Activated CD4-positive, alpha-beta memory T cell treated with anti-CD3 and anti-CD28 coated beads, Interleukin-2, amount 10 ng/mL, durations not matched to agents 7 days and 5 days (primary cell): ENCODE results near the gene NFIA. TPM values are rescaled to one million over a fixed set of nuclear protein-coding genes. Genes with fewer than 3 reads are reported as not detected.

Source experiments
- CTCF ChIA-PET: fragments of 350-600 bp; sonication (Branson Sonifier 250); formaldehyde crosslinking; loops from one replicate; lab custom pipeline; 2021; ENCODE audit warnings: antibody characterized with exemption, inconsistent platforms; lab: Charles Lee
- POLR2A ChIA-PET: fragments of 350-600 bp; sonication (Branson Sonifier 250); formaldehyde crosslinking; loops from one replicate; lab custom pipeline; 2021; ENCODE audit warnings: antibody characterized with exemption; lab: Charles Lee
- DNase-seq: peaks from one replicate; pipeline ENCODE4 v3.0.0-alpha.2; 2020
- H3K27ac Mint-ChIP-seq: one replicate; pipeline ENCODE4 v1.8.0; 2021; ENCODE audit warnings: mild to moderate bottlenecking, mixed read lengths
- H3K27me3 Mint-ChIP-seq: one replicate; pipeline ENCODE4 v1.8.0; 2021; ENCODE audit warnings: mixed read lengths
- H3K36me3 Mint-ChIP-seq: one replicate; pipeline ENCODE4 v1.8.0; 2021; ENCODE audit warnings: low read depth, mixed read lengths
- H3K4me1 Mint-ChIP-seq: one replicate; pipeline ENCODE4 v1.8.0; 2021; ENCODE audit warnings: mixed read lengths
- H3K4me3 Mint-ChIP-seq: one replicate; pipeline ENCODE4 v1.8.0; 2021; ENCODE audit warnings: mild to moderate bottlenecking, mixed read lengths
- H3K9me3 Mint-ChIP-seq: one replicate; pipeline ENCODE4 v1.8.0; 2021; ENCODE audit warnings: mixed read lengths
- total RNA-seq, 2 experiments: library from RNA; stranded (reverse); gene quantifications; one replicate each; pipeline ENCODE4 v1.2.3, GENCODE V29; 2021

The NFIA gene
- 1 to 10 TPM; 2.4 to 3.0 TPM for total RNA-seq

DNA sequence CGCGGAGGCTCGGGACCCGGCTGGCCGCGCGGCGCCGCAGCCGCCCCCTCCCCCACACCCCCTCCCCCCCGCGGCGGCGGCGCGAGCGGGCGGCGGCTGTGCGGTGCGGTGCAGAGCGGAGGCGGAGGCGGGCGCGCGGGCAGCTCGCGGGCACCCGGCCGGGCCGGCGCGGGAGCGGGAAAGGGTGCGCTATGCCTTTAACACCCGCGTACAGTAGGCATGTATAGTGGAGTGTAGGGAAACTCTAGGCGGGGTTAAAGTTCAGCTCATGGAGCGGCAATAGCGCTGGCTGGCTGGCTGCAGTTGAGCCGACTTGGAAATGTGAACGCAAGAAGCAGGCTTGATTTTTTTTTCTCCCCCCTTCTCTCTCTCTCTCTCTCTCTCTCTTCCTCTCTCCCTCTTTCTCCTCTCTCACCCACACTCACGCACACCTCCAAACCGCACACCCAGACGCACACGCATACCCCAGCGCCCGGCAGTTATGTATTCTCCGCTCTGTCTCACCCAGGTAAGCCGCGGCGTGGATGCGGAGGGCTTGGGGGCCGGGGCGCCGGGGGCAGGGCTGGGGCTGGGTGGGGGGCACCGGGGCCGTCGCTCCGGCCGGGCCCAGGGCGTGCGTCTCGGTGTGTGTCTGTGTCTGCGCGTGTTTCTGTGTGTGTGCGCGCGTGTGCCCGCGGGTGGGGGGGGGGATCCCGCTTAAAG lies at the start of gene NFIA:
Gene NFIA, plus strand, starts transcription at position 251 of the 702 bp plus-strand sequence.
- Mint-ChIP-seq H3K4me3 (peak within 1 kb of the TSS; percentile 85), H3K36me3 (peaks cover 4% of the 10 kb centered on the region), H3K27ac (peak within 1 kb of the TSS; percentile 65), H3K4me1 (peaks cover 45% of the 10 kb centered on the region), H3K27me3 (peaks cover 53% of the 10 kb centered on the region), H3K9me3 (no peaks in the 10 kb centered on the region)
- ChIA-PET POLR2A (interaction anchor here (1.4 to 1.6 kb wide), 2 partner anchors 11 to 1354 kb away, joined by 3 read pairs; no protein-coding TSS in a partner anchor), CTCF (interaction anchor here (1.5 to 3.1 kb wide), 2 partner anchors 33 to 371 kb away, joined by 3 to 19 read pairs; no protein-coding TSS in a partner anchor)
- peak; percentile 33 for DNase-seq

DNA sequence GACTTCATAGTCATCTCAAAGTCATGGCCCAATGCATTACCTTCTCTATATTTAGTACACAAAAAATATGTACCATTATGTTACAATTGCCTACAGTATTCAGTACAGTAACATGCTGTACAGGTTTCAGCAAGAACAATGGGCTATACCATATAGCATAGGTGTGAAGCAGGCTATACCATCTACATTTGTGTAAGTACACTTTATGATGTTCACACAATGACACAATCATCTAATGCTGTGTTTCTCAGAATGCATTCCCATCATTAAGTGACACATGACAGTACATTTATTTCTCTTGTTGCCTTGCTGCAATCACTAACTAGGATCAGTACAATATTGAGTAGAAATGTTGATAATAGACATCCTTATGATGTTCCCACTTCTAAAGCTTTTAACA lies 46.5 kb upstream of the NFIA start:
- no peaks in the 10 kb centered on the region for H3K4me1 Mint-ChIP-seq
- POLR2A ChIA-PET, result no interaction called here
- H3K36me3 Mint-ChIP-seq, result no peaks in the 10 kb centered on the region
- H3K4me3 Mint-ChIP-seq, result no peak overlapping the region
- no peak overlapping the region for H3K27ac Mint-ChIP-seq
- H3K27me3 Mint-ChIP-seq, result peaks cover 9% of the 10 kb centered on the region
- no peak for DNase-seq
- H3K9me3 Mint-ChIP-seq, result no peaks in the 10 kb centered on the region
- CTCF ChIA-PET, result interaction anchor here (2.9 kb wide), 1 partner anchor 15 kb away, joined by 13 read pairs; no protein-coding TSS in a partner anchor

DNA sequence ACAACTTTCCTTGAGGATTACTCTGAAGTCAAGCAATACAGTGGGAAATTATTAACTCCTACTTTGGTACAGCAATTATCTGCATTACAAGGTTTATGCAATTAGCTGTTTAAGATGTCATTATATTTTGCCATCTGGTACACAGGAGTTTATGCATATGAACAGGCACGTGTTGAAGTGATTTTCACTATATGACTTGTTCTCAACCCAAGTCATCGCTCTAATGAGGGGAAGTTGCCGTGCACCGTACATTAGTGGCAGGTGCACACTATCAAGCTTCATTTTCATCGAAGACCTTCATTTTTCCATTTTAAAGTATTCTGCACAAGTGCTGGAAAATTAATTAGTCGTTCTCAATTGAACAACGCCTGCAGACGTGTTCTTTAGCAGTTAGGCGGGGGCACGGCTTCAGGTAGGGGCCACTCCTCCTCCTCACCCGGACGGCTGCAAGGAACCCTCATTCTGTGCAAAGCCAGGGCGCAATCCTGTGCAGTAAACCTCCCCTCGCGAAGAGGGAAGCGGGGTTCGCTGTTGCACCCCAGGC lies 39.8 kb upstream of the NFIA start:
- ChIA-PET POLR2A (no interaction called here), CTCF (interaction anchor here (0.7 to 2.6 kb wide), 26 partner anchors 8 to 1063 kb away, joined by 3 to 21 read pairs (median 3); no protein-coding TSS in a partner anchor)
- Mint-ChIP-seq H3K4me1 (peaks cover 3% of the 10 kb centered on the region), H3K36me3 (no peaks in the 10 kb centered on the region), H3K4me3 (peak overlapping the region; percentile 70), H3K27me3 (peaks cover 42% of the 10 kb centered on the region), H3K27ac (no peak overlapping the region), H3K9me3 (no peaks in the 10 kb centered on the region)
- no peak for DNase-seq

DNA sequence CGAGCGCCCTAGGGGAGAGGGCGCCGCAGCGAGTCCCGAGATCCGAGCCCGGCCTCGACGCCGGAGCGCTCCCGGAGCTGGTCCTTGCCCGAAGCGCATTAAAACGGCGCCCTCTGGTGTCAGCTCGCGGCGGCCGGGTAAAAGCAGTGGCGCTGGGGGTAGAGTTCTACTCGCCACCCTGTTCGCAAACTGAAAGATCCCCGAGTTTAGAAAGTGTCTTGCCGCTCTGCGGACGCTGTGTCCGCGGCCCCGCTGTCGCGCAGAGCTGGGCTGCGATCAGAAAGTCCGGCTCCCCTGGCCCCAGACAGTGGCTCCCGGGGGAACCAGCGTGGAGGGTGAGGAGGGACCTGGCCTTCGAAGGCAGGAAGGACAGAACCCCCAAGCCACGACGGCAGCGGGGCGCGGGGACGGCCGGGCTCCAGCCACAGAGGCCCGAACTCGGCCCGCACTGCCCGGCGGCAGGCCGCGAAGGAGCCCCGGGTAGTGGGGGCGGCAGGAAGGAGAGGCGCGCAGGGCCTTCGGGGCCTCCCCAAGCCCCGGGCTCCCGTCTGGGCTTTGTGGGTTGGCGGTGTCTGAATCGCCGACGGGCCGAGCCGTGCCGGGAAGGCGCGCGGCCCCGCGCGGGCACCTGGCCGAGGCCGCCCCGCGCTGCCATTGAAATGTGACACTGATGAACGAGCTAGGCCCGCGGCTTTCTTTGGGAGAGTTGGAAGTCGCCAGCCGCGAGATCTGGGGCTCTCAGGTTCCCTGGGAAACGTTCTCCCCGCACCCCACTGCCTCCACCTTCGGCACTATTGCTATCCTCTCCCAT lies 39.1 kb upstream of the NFIA start:
- CTCF ChIA-PET, result interaction anchor here (0.7 to 2.6 kb wide), 27 partner anchors 9 to 1064 kb away, joined by 3 to 21 read pairs (median 3); no protein-coding TSS in a partner anchor
- H3K4me1 Mint-ChIP-seq, result peaks cover 3% of the 10 kb centered on the region
- no peaks in the 10 kb centered on the region for H3K9me3 Mint-ChIP-seq

DNA sequence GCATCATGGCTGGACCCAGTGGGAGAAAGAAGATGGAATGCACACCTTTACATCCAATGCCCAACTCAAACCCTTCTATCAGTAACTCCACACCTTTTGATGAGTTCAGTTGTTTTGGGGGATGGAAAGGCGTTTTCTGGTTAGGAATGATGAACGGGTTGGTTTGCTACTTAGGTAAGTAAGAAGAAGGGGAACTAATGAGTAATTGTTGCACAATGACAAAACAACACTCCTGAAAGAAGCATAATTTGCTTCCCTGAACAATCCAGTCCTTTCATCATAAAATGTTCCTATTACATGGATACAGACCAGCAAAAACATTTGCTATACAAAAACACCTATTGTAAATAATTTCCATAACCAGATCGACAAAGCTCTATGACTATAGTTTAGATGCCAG lies 35.9 kb upstream of the NFIA start:
- no peaks in the 10 kb centered on the region for H3K9me3 Mint-ChIP-seq
- H3K4me3 Mint-ChIP-seq, result no peak overlapping the region
- peaks cover 9% of the 10 kb centered on the region for H3K4me1 Mint-ChIP-seq
- H3K27ac Mint-ChIP-seq, result no peak overlapping the region
- no peaks in the 10 kb centered on the region for H3K36me3 Mint-ChIP-seq
- POLR2A ChIA-PET, result no interaction called here
- CTCF ChIA-PET, result interaction anchor here (1.8 kb wide), 1 partner anchor 13 kb away, joined by 6 read pairs; no protein-coding TSS in a partner anchor
- H3K27me3 Mint-ChIP-seq, result peaks cover 38% of the 10 kb centered on the region
- no peak for DNase-seq

More for the DNA sequence above, 39.1 kb upstream of the NFIA start:
- DNase-seq, result peak; percentile 85
- peak overlapping the region; percentile 70 for H3K4me3 Mint-ChIP-seq
- no peak overlapping the region for H3K27ac Mint-ChIP-seq
- peaks cover 40% of the 10 kb centered on the region for H3K27me3 Mint-ChIP-seq
- POLR2A ChIA-PET, result interaction anchor here (0.6 to 1.2 kb wide), 2 partner anchors 68 to 69 kb away, joined by 3 read pairs; no protein-coding TSS in a partner anchor
- no peaks in the 10 kb centered on the region for H3K36me3 Mint-ChIP-seq

DNA sequence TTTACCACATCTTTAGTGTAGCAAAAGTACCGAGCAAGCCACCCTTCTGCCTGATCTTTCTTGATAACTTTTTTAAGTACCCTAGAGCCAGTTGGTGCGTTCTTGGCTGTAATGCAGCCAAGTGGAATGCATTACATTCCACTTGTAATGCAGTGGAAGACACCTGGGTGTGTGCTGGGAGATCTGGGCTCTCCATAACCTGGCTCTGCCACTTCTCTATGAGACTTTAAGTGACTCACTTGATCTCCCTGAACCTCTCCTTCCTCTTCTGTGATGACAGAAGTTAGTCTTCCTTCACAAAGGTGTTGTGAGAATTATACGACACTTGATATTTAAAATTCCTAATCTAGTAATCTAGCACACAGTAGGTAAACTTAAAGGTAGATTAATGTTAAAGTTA lies 35.3 kb upstream of the NFIA start:
- POLR2A ChIA-PET, result no interaction called here
- H3K4me3 Mint-ChIP-seq, result no peak overlapping the region
- H3K36me3 Mint-ChIP-seq, result no peaks in the 10 kb centered on the region
- peaks cover 14% of the 10 kb centered on the region for H3K4me1 Mint-ChIP-seq
- DNase-seq, result no peak
- no peaks in the 10 kb centered on the region for H3K9me3 Mint-ChIP-seq
- CTCF ChIA-PET, result no interaction called here
- H3K27ac Mint-ChIP-seq, result no peak overlapping the region
- peaks cover 42% of the 10 kb centered on the region for H3K27me3 Mint-ChIP-seq

DNA sequence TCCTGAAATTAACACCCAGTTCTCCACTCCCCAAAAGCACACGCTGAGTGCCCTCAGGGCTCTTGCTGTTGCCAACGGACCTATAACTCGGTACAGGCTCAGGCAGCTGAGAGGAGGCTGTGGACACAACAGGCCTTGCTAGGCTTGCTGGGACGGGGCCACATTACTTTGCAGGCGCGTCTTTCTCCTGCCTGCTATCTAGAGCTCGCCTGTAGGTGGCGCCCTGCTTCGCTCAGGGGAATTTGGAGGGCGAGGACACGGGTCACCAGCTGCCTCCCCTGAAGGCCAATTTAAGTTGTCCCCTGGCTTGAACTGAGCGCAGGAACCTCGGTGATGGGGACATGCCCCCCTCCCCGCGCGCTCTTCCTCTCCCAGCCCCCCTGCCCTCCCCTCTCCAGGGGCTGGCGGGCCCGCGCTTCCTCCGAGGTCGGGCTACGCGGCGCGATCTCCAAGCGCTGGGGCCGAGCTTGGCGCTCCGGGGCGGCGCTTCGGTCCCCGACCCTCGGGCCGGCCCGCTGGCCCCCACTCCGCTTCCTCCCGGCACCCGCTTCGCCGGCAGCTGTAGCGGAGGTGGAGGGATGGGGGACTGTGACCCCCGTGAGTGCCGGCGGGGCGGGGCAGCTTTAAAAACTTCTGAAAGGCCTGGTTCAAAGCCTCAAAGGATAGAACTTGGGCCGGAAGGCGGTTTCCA lies 32.4 kb upstream of the NFIA start:
- H3K9me3 Mint-ChIP-seq, result no peaks in the 10 kb centered on the region
- POLR2A ChIA-PET, result interaction anchor here (0.5 to 5.5 kb wide), 5 partner anchors 28 to 403 kb away, joined by 3 to 55 read pairs (median 4); no protein-coding TSS in a partner anchor
- peak; percentile 88 for DNase-seq
- peak overlapping the region; percentile 73 for H3K4me3 Mint-ChIP-seq
- CTCF ChIA-PET, result interaction anchor here (0.5 to 4.1 kb wide), 53 partner anchors 9 to 804 kb away, joined by 3 to 73 read pairs (median 4); partner anchors contain the start of gene NFIA
- H3K36me3 Mint-ChIP-seq, result no peaks in the 10 kb centered on the region
- H3K27me3 Mint-ChIP-seq, result peaks cover 48% of the 10 kb centered on the region
- H3K4me1 Mint-ChIP-seq, result peaks cover 36% of the 10 kb centered on the region
- H3K27ac Mint-ChIP-seq, result no peak overlapping the region

DNA sequence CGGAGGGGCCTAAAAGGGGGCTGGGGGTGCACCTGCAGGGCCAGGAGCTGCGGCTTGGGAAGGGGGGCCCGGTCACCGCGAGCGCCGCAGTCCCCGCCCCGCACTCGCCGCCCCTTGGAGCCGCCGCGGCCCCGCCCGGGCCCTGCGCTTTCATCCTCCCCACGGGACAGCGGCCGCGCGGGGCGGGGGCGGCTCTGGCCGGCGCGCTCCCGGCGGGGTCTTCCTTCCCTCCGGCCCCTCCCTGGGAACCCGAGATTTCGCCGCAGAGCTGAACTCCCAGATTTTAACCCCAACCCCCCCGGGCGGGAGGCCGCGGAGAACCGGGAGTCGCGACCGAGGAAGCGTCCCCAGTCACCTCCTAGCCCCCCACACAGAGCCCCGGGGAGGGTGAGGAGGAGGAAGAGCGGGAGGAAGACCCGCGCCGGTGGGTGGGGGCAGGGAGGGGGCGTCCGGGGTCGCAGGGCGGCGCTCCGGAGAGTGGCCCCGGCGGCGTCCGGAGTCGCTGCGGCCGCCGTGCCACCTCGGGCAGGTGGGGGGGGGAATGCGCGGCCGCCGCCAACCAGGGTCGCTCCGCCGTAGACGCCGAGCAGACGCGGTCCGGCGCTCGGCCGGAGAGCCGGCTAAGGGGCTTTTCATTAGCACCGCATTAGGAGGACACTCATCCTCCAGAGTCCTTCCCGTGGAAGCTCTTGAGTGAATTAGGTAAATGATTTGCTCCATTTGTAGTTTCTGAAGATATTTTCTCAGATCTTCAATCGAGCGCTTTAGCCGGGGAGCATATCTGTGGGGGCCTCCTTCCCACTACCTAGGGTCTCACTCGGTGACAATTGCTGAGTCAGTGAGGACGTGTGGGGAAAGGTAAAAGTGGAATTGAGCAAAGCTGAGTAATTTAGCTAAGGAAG lies 31.6 kb upstream of the NFIA start:
- peak overlapping the region; percentile 73 for H3K4me3 Mint-ChIP-seq
- ChIA-PET POLR2A (interaction anchor here (0.7 to 5.5 kb wide), 3 partner anchors 10 to 107 kb away, joined by 3 to 55 read pairs (median 4); no protein-coding TSS in a partner anchor), CTCF (interaction anchor here (0.5 to 4.1 kb wide), 49 partner anchors 9 to 803 kb away, joined by 3 to 73 read pairs (median 4); partner anchors contain the start of gene NFIA)
- H3K36me3 Mint-ChIP-seq, result no peaks in the 10 kb centered on the region
- no peaks in the 10 kb centered on the region for H3K9me3 Mint-ChIP-seq
- DNase-seq, result no peak
- H3K4me1 Mint-ChIP-seq, result peaks cover 36% of the 10 kb centered on the region
- H3K27me3 Mint-ChIP-seq, result peaks cover 54% of the 10 kb centered on the region
- no peak overlapping the region for H3K27ac Mint-ChIP-seq

DNA sequence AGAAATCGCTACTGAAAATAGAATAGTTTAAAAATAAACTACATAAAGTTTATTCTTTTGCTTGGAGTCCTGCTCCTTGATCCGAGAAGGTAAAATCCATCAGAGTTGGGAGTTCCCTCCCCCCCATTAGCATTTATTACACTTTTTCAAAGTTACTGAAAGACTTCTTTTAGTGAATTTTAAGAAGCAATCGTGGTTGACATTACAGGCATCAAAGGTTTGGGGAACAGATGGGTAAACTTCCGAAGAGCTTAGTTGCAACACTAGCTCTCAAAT lies 31.0 kb upstream of the NFIA start:
- Mint-ChIP-seq H3K4me3 (peak overlapping the region; percentile 55), H3K27me3 (peaks cover 57% of the 10 kb centered on the region), H3K4me1 (peaks cover 38% of the 10 kb centered on the region), H3K9me3 (no peaks in the 10 kb centered on the region), H3K27ac (no peak overlapping the region), H3K36me3 (no peaks in the 10 kb centered on the region)
- no peak for DNase-seq
- ChIA-PET CTCF (interaction anchor here (1.2 to 4.1 kb wide), 7 partner anchors 8 to 400 kb away, joined by 3 to 73 read pairs (median 13); no protein-coding TSS in a partner anchor), POLR2A (interaction anchor here (0.7 to 5.5 kb wide), 2 partner anchors 10 to 26 kb away, joined by 3 to 55 read pairs; no protein-coding TSS in a partner anchor)

DNA sequence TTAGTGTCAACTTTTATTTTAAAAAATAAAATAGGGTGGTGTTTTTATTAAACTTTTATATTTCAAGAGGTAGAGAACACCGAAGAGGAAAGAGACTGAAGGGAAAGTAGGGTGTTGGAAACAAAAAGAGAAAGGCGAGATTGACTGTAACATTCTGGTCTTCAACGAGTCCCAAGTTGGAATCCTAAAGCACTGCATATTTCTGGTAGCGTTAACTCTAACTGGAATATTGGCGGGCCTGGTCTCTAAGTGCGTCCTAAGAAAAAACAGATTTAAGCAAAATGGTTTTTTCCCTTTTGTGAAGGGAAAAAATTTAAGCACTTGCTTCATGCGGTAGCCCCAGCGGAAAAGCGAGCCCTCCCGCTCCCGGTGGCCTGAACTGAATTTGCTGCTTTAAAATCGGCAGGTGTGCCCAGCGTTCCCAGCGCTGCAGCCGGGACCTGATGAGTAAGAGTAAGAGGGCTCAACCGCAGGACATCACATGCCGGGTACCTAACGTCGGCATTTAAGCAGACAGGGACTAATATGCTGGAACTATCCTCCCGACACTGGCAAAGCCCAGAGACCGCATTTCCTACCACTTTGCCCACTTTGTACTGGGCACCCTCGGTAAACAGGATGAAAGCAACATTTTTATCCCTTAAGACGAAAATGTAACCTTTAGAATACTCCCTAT lies 30.5 kb upstream of the NFIA start:
- no peak for DNase-seq
- Mint-ChIP-seq H3K4me3 (no peak overlapping the region), H3K9me3 (no peaks in the 10 kb centered on the region), H3K4me1 (peaks cover 41% of the 10 kb centered on the region), H3K27ac (no peak overlapping the region), H3K27me3 (peaks cover 57% of the 10 kb centered on the region), H3K36me3 (no peaks in the 10 kb centered on the region)
- ChIA-PET POLR2A (interaction anchor here (0.7 to 5.5 kb wide), 2 partner anchors 9 to 26 kb away, joined by 3 to 55 read pairs; no protein-coding TSS in a partner anchor), CTCF (interaction anchor here (1.1 to 4.1 kb wide), 7 partner anchors 8 to 400 kb away, joined by 3 to 73 read pairs (median 13); no protein-coding TSS in a partner anchor)
